ENCODE results near the gene AGPS. TPM values are rescaled to one million over a fixed set of nuclear protein-coding genes. Genes with fewer than 3 reads are reported as not detected.

AGPS gene
- total RNA-seq, 1 experiment from 2014 or later: 60.9 TPM

GRCh38 chr2:177523781-177524180 is 131.2 kb downstream of the AGPS start:
- no peaks in the 10 kb centered on the region for H3K9me3 Mint-ChIP-seq
- Histone ChIP-seq H4K91ac (ENCODE audit: insufficient read length, low read depth, low read length) (no peak overlapping the region), H3K4ac (ENCODE audit: low read depth, low read length) (no peak overlapping the region), H3K23ac (ENCODE audit: insufficient read length, low read depth, low read length) (no peak overlapping the region), H4K8ac (replicated peaks; ENCODE audit: insufficient read length, low read depth, low read length) (no peak overlapping the region), H2BK120ac (ENCODE audit: low read depth, low read length, poor library complexity, severe bottlenecking) (no peak overlapping the region), H2AFZ (ENCODE audit: low read length) (no peak overlapping the region), H3K4me2 (ENCODE audit: insufficient read depth, insufficient read length, low read length) (no peak overlapping the region), H3T11ph (ENCODE audit: low read length) (no peak overlapping the region), H3K79me2 (ENCODE audit: insufficient read depth, low read length) (no peaks in the 10 kb centered on the region), H4K5ac (ENCODE audit: insufficient read length, low read depth, low read length) (no peak overlapping the region), H2BK12ac (ENCODE audit: insufficient read length, low read depth, low read length) (no peak overlapping the region), H3K56ac (ENCODE audit: insufficient read length, low read depth, low read length) (no peak overlapping the region), H3K14ac (ENCODE audit: insufficient read depth, low read length) (no peak overlapping the region), H4K20me1 (ENCODE audit: control insufficient read depth, insufficient read depth, insufficient read length) (no peaks in the 10 kb centered on the region), H2BK5ac (ENCODE audit: insufficient read length, low read length) (no peak overlapping the region), H2AK5ac (ENCODE audit: insufficient read length, low read length) (no peak overlapping the region), H3K9me3 (ENCODE audit: control insufficient read depth, low read depth, low read length) (no peaks in the 10 kb centered on the region), H3K4me1 (ENCODE audit: insufficient read depth, low read length) (peaks cover 2% of the 10 kb centered on the region; the same call in 1 of the 2 replicates), H3K79me1 (ENCODE audit: insufficient read depth, low read depth, low read length, poor library complexity, severe bottlenecking) (no peaks in the 10 kb centered on the region), H3K23me2 (ENCODE audit: insufficient read length, low read depth, low read length, poor library complexity, severe bottlenecking) (no peaks in the 10 kb centered on the region), H3K18ac (ENCODE audit: insufficient read length, low read depth, low read length) (no peak overlapping the region), H3K9ac (ENCODE audit: extremely low read depth, insufficient read length, low read length) (no peak overlapping the region), H3K27ac (ENCODE audit: insufficient read length, low read depth, low read length) (no peak overlapping the region), H3K27me3 (ENCODE audit: insufficient read depth, low read length) (no peaks in the 10 kb centered on the region), H2BK15ac (ENCODE audit: low read depth, low read length) (no peak overlapping the region), H2BK20ac (ENCODE audit: low read depth, low read length, poor library complexity, severe bottlenecking) (no peak overlapping the region)
- H3K36me3 Mint-ChIP-seq (ENCODE audit: insufficient read depth in 1 of 3, low read depth in 3 of 3): peaks cover 0 to 4% (median 4%) of the 10 kb centered on the region in 3 experiments; a peak in 3 of 7 replicates
- H3K27me3 Mint-ChIP-seq (ENCODE audit: low read depth): no peaks in the 10 kb centered on the region
- no peak for DNase-seq
- no CpG with 5 or more reads among the region's 3 CpGs for whole genome bisulfite sequencing (ENCODE audit: extremely low coverage, insufficient read length, low lambda C conversion rate)
- no peak overlapping the region for H3K4me3 Mint-ChIP-seq
- no peak for TF ChIP-seq CTCF (conservative IDR thresholded peaks at IDR 0.05)
- H3K4me1 Mint-ChIP-seq: peaks cover 13% of the 10 kb centered on the region in 2 experiments
- H3K27ac Mint-ChIP-seq: no peak overlapping the region
